MV-4-11 (cell line): ENCODE results near the gene DDX47.
A peak's percentile ranks its signal among the peaks of the same experiment; 100 is the strongest.

ENCODE experiments used
- DNase-seq: peaks from one replicate; lab custom pipeline; 2025; lab: John Stamatoyannopoulos, UW

DDX47 gene

GRCh38 chr12:12813120-12814101, at the start of gene DDX47:
Gene DDX47 (plus strand): TSS chr12:12813346. CDS start chr12:12813368, 22 bp downstream.
- peak; percentile 85 for DNase-seq

GRCh38 chr12:12764824-12765223, 48.3 kb upstream of the DDX47 start:
- no peak for DNase-seq

GRCh38 chr12:12770262-12770661, 42.9 kb upstream of the DDX47 start:
- DNase-seq, result no peak

- DNase-seq, result no peak
Observed at GRCh38 chr12:12774791-12775190, 38.4 kb upstream of the DDX47 start.

- no peak for DNase-seq
Observed at GRCh38 chr12:12776261-12776660, 36.9 kb upstream of the DDX47 start.

GRCh38 chr12:12777092-12777491, 36.1 kb upstream of the DDX47 start:
- DNase-seq, result no peak

- no peak for DNase-seq
Observed at GRCh38 chr12:12779007-12779406, 34.1 kb upstream of the DDX47 start.

GRCh38 chr12:12779529-12779928, 33.6 kb upstream of the DDX47 start:
- no peak for DNase-seq

GRCh38 chr12:12784116-12784515, 29.0 kb upstream of the DDX47 start:
- no peak for DNase-seq

GRCh38 chr12:12784911-12785814, 28.0 kb upstream of the DDX47 start, which contains the start of gene APOLD1:
Gene APOLD1 (plus strand): TSS chr12:12785659. CDS start chr12:12785692, 33 bp downstream.
- peak; percentile 20 for DNase-seq

GRCh38 chr12:12786351-12786705, 26.8 kb upstream of the DDX47 start:
- no peak for DNase-seq

- peak; percentile 23 for DNase-seq
Observed at GRCh38 chr12:12786706-12787601, 26.2 kb upstream of the DDX47 start.

GRCh38 chr12:12788131-12788530, 25.0 kb upstream of the DDX47 start:
- DNase-seq, result no peak

- peak; percentile 71 for DNase-seq
Observed at GRCh38 chr12:12788675-12789368, 24.3 kb upstream of the DDX47 start.

- DNase-seq, result no peak
Observed at GRCh38 chr12:12790956-12791355, 22.2 kb upstream of the DDX47 start.

- DNase-seq, result no peak
Observed at GRCh38 chr12:12791756-12792369, 21.3 kb upstream of the DDX47 start.

- no peak for DNase-seq
Observed at GRCh38 chr12:12792421-12792820, 20.7 kb upstream of the DDX47 start.

GRCh38 chr12:12794686-12795085, 18.5 kb upstream of the DDX47 start:
- no peak for DNase-seq

- DNase-seq, result no peak
Observed at GRCh38 chr12:12796171-12796570, 17.0 kb upstream of the DDX47 start.
